ENCODE data around the gene ATXN1. TPM values are rescaled to one million over a fixed set of nuclear protein-coding genes. Genes with fewer than 3 reads are reported as not detected.

Gene ATXN1
- total and polyA plus RNA-seq, 2 of the 8 experiments (the other 6 are each of a cell fraction or from before 2014, with no cell fraction given): 1.6 to 4.0 TPM

DNA sequence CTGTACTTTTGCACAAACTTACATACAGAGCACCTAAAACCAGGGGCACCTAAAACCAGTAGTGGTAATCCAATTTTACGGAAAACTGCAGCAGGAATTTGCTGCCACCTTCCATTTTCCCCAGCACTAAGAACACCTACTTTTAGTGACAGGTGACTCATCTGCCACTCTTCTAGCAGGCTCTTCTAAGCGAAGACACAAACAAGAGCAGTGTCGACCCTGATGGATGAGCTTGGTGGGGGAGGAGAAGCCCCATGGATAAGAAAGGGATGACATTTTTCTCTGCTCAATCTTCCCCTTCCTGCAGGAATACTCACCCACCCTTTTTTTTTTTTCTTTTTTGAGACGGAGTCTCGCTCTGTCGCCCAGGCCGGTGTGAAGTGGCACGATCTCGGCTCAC is 406.0 kb downstream of the ATXN1 start (continued):
- TF ChIP-seq RAD21 (IDR thresholded peaks at IDR 0.05 in 1 of 2, conservative IDR thresholded peaks at IDR 0.05 in 1 of 2; ENCODE audit: low read depth in 2 of 2, low read length in 2 of 2) (no peak), SUZ12 (IDR thresholded peaks at IDR 0.05; ENCODE audit: low read length) (no peak), RBBP5 (IDR thresholded peaks at IDR 0.05; ENCODE audit: borderline replicate concordance, low read depth, low read length) (no peak), KDM5A (IDR thresholded peaks at IDR 0.05; ENCODE audit: low read length) (no peak), TBP (IDR thresholded peaks at IDR 0.05; ENCODE audit: low read depth, low read length) (no peak), CHD2 (IDR thresholded peaks at IDR 0.05; ENCODE audit: low read length) (no peak), FOSL1 (IDR thresholded peaks at IDR 0.05; ENCODE audit: insufficient read depth, low read depth, low read length) (no peak), TAF7 (optimal IDR thresholded peaks at IDR 0.05; ENCODE audit: borderline replicate concordance, low read depth, low read length) (no peak)
